Right lung (tissue), 5 donors: ENCODE data around the gene VEZT. TPM values are rescaled to one million over a fixed set of nuclear protein-coding genes. Genes with fewer than 3 reads are reported as not detected.

ENCODE experiments used
- DNase-seq, 2 donors: peaks; one replicate each; pipeline ENCODE4 v3.0.0-alpha.2; 2013
- polyA plus RNA-seq, 5 donors: library from polyadenylated mRNA; unstranded; fragments of 120-200 nt; gene quantifications; one replicate each; pipeline versions ENCODE4 v1.2.1 to v1.2.3, GENCODE V29; 2013; ENCODE audit warnings: inconsistent platforms in 1 of 5, low replicate concordance in 1 of 5; ENCODE audit not compliant: insufficient read length in 5 of 5, insufficient read depth in 1 of 5

The VEZT gene
- polyA plus RNA-seq, 5 donors: 60.4 to 118 (median 101) TPM

- DNase-seq: no peak
These were observed 26.7 kb downstream of the VEZT start for GRCh38 chr12:95244350-95244749.

GRCh38 chr12:95248095-95248494, 30.5 kb downstream of the VEZT start:
- DNase-seq: no peak

- peak in 1 of 2 donors; percentile 8 for DNase-seq
These were observed 31.2 kb downstream of the VEZT start for GRCh38 chr12:95248604-95249360.

GRCh38 chr12:95253386-95253785, 35.8 kb downstream of the VEZT start:
- no peak for DNase-seq

- DNase-seq: no peak
These were observed 39.9 kb downstream of the VEZT start for GRCh38 chr12:95257541-95257940.

- no peak for DNase-seq
These were observed 40.5 kb downstream of the VEZT start for GRCh38 chr12:95258151-95258550.

GRCh38 chr12:95258803-95259202, 41.2 kb downstream of the VEZT start:
- DNase-seq: no peak

- DNase-seq: no peak
These were observed 41.8 kb downstream of the VEZT start for GRCh38 chr12:95259368-95259767.

GRCh38 chr12:95261109-95261508, 43.5 kb downstream of the VEZT start:
- no peak for DNase-seq

GRCh38 chr12:95262808-95263207, 45.2 kb downstream of the VEZT start:
- peak; percentile 27 to 28 for DNase-seq

- no peak for DNase-seq
These were observed 48.2 kb downstream of the VEZT start for GRCh38 chr12:95265765-95266164.

GRCh38 chr12:95266254-95266653, 48.6 kb downstream of the VEZT start:
- DNase-seq: no peak

- DNase-seq: no peak
These were observed 52.3 kb downstream of the VEZT start for GRCh38 chr12:95269892-95270291.

GRCh38 chr12:95271465-95271864, 53.9 kb downstream of the VEZT start:
- no peak for DNase-seq

- DNase-seq: no peak
These were observed 59.5 kb downstream of the VEZT start for GRCh38 chr12:95277139-95277538.

GRCh38 chr12:95279856-95280255, 62.2 kb downstream of the VEZT start:
- DNase-seq: no peak

- DNase-seq: no peak
These were observed 64.7 kb downstream of the VEZT start for GRCh38 chr12:95282266-95282665.

- no peak for DNase-seq
These were observed 65.8 kb downstream of the VEZT start for GRCh38 chr12:95283371-95283770.

GRCh38 chr12:95286713-95287112, 69.1 kb downstream of the VEZT start:
- no peak for DNase-seq

GRCh38 chr12:95291501-95291900, 73.9 kb downstream of the VEZT start:
- DNase-seq: no peak

GRCh38 chr12:95298916-95299315, 81.3 kb downstream of the VEZT start:
- DNase-seq: no peak

- DNase-seq: no peak
These were observed 82.7 kb downstream of the VEZT start for GRCh38 chr12:95300286-95300685.

GRCh38 chr12:95303476-95303875, 85.9 kb downstream of the VEZT start:
- no peak for DNase-seq

GRCh38 chr12:95304673-95305198, 87.1 kb downstream of the VEZT start:
- DNase-seq: no peak
